Glutamatergic neuron (in vitro differentiated cells): Measurements from ENCODE around the gene CD83. TPM values are rescaled to one million over a fixed set of nuclear protein-coding genes. Genes with fewer than 3 reads are reported as not detected.

Experiments used
- DNase-seq: peaks from one replicate; pipeline ENCODE4 v3.0.0; 2022
- H3K27ac Mint-ChIP-seq: one replicate; pipeline ENCODE4 v1.8.0; 2020; ENCODE audit warnings: mild to moderate bottlenecking, mixed read lengths, inconsistent platforms; ENCODE audit not compliant: unreplicated experiment
- H3K27me3 Mint-ChIP-seq: one replicate; pipeline ENCODE4 v1.8.0; 2020; ENCODE audit warnings: mild to moderate bottlenecking, moderate library complexity, mixed read lengths, inconsistent platforms; ENCODE audit not compliant: unreplicated experiment
- H3K36me3 Mint-ChIP-seq: one replicate; pipeline ENCODE4 v1.8.0; 2020; ENCODE audit warnings: mild to moderate bottlenecking, mixed read lengths, inconsistent platforms; ENCODE audit not compliant: unreplicated experiment
- H3K4me1 Mint-ChIP-seq: one replicate; pipeline ENCODE4 v1.8.0; 2020; ENCODE audit warnings: mild to moderate bottlenecking, low read depth, mixed read lengths, inconsistent platforms; ENCODE audit not compliant: unreplicated experiment
- H3K4me3 Mint-ChIP-seq: one replicate; pipeline ENCODE4 v1.8.0; 2020; ENCODE audit warnings: mild to moderate bottlenecking, mixed read lengths, inconsistent platforms; ENCODE audit not compliant: unreplicated experiment
- H3K9me3 Mint-ChIP-seq: one replicate; pipeline ENCODE4 v1.8.0; 2020; ENCODE audit warnings: mild to moderate bottlenecking, moderate library complexity, mixed read lengths, inconsistent platforms; ENCODE audit not compliant: unreplicated experiment
- CTCF ChIP-seq: fragments of 200-600 bp; sonication (generic); IDR thresholded peaks from one replicate; pipeline ENCODE4 v1.5.0; 2021; ENCODE audit not compliant: partially characterized antibody, unreplicated experiment
- total RNA-seq: library from RNA; stranded (reverse); fragmentation: NEBNext Ultra II Directional; extraction: Animal tissue kit (Norgen Biotek cat#: 25700); gene quantifications from one replicate; pipeline ENCODE4 v1.2.1, GENCODE V29; 2021; ENCODE audit not compliant: unreplicated experiment

CD83 gene
- total RNA-seq, 1 donor from 2014 or later = 0.34 TPM

- Mint-ChIP-seq H3K4me3 (no peak overlapping the region), H3K9me3 (no peaks in the 10 kb centered on the region), H3K36me3 (no peaks in the 10 kb centered on the region), H3K27ac (no peak overlapping the region), H3K27me3 (no peaks in the 10 kb centered on the region), H3K4me1 (peaks cover 5% of the 10 kb centered on the region)
- no peak for DNase-seq
- TF ChIP-seq CTCF = no peak
Measured at GRCh38 chr6:14085176-14085787, 32.3 kb upstream of the CD83 start.

GRCh38 chr6:14086701-14087100, 30.9 kb upstream of the CD83 start:
- Mint-ChIP-seq H3K27me3 (no peaks in the 10 kb centered on the region), H3K27ac (no peak overlapping the region), H3K36me3 (no peaks in the 10 kb centered on the region), H3K4me3 (no peak overlapping the region), H3K9me3 (no peaks in the 10 kb centered on the region), H3K4me1 (peaks cover 5% of the 10 kb centered on the region)
- no peak for DNase-seq
- no peak for TF ChIP-seq CTCF

GRCh38 chr6:14088600-14089192, 28.9 kb upstream of the CD83 start:
- no peak overlapping the region for H3K27ac Mint-ChIP-seq
- no peak overlapping the region for H3K4me3 Mint-ChIP-seq
- H3K27me3 Mint-ChIP-seq = no peaks in the 10 kb centered on the region
- H3K9me3 Mint-ChIP-seq = no peaks in the 10 kb centered on the region
- H3K4me1 Mint-ChIP-seq = peaks cover 5% of the 10 kb centered on the region
- TF ChIP-seq CTCF = no peak
- DNase-seq = no peak
- peaks cover 6% of the 10 kb centered on the region for H3K36me3 Mint-ChIP-seq

GRCh38 chr6:14089224-14089623, 28.3 kb upstream of the CD83 start:
- Mint-ChIP-seq H3K4me3 (no peak overlapping the region), H3K27me3 (no peaks in the 10 kb centered on the region), H3K9me3 (no peaks in the 10 kb centered on the region), H3K36me3 (peaks cover 6% of the 10 kb centered on the region), H3K27ac (no peak overlapping the region), H3K4me1 (peaks cover 5% of the 10 kb centered on the region)
- no peak for DNase-seq
- TF ChIP-seq CTCF = no peak

- no peak for DNase-seq
- no peaks in the 10 kb centered on the region for H3K4me1 Mint-ChIP-seq
- H3K27me3 Mint-ChIP-seq = no peaks in the 10 kb centered on the region
- H3K36me3 Mint-ChIP-seq = peaks cover 6% of the 10 kb centered on the region
- H3K27ac Mint-ChIP-seq = no peak overlapping the region
- H3K4me3 Mint-ChIP-seq = no peak overlapping the region
- H3K9me3 Mint-ChIP-seq = no peaks in the 10 kb centered on the region
- no peak for TF ChIP-seq CTCF
Measured at GRCh38 chr6:14091339-14091978, 26.1 kb upstream of the CD83 start.
